GM21619 (cell line): ENCODE measurements around the gene CCNL2.
"Not testable (repeated sequence)": the region's sequence is repeated elsewhere in the genome, so short reads cannot be mapped to it uniquely, and the experiment has no call there.

ENCODE experiments used
- ATAC-seq: cut with Tn5 transposase; IDR thresholded peaks from one replicate; pipeline ENCODE4 v1.9.1; 2021; ENCODE audit not compliant: unreplicated experiment

CCNL2 gene

DNA sequence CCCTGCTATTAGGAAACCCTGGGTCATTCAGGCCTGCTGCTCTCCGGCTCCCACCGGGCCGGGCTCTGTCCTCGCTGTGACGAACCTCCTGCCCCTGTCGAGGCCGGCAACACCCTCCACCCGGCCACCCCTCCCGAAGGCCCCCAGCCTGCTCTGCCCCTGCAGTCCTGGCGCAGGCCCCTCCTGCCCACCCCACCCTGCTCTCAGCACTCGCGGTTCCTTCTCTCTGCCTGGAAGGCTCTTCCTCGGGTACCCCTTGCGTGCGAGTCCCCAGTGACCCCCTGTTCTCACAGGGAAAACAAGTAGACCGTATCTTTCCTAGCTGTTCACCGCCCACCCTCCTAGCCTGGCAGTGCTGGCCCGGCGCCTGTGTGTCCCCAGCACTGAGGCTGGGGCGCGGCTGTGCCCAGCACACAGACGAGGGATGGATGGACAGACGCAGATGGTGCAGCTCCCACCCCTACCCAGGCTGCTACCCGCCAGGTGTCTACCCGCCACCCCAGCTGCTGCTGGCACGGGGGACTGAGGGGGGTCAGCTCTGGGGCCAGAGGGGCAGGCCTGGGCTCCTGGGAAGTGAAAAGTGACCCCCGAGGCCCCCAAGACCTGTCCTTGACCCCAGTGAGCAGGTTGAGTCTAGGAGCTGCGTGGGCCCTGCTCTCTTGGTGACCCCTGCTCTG, 33.3 kb upstream of the CCNL2 start:
- no peak for ATAC-seq

DNA sequence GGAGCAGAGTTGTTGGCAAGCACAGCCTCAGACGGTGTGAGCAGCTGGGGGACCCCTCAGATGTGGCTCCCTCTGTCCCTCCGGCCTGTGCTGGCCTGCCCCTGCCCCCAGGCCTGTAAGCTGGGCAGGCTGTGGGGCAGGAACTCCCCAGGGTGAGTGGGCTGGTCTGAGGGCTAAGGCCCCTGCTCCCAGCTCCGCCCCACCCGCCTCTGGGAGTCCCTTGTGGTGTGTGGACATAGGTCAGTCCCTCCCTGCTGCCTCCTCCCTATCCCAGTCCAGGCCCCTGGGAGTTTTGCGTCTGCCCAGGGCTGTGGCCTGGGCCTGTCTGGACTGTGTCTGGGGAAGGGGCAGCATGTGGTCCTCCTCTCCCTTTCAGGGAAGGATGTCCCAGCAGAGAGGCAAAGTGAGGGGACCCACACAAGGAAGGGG, 32.7 kb upstream of the CCNL2 start:
- no peak for ATAC-seq

DNA sequence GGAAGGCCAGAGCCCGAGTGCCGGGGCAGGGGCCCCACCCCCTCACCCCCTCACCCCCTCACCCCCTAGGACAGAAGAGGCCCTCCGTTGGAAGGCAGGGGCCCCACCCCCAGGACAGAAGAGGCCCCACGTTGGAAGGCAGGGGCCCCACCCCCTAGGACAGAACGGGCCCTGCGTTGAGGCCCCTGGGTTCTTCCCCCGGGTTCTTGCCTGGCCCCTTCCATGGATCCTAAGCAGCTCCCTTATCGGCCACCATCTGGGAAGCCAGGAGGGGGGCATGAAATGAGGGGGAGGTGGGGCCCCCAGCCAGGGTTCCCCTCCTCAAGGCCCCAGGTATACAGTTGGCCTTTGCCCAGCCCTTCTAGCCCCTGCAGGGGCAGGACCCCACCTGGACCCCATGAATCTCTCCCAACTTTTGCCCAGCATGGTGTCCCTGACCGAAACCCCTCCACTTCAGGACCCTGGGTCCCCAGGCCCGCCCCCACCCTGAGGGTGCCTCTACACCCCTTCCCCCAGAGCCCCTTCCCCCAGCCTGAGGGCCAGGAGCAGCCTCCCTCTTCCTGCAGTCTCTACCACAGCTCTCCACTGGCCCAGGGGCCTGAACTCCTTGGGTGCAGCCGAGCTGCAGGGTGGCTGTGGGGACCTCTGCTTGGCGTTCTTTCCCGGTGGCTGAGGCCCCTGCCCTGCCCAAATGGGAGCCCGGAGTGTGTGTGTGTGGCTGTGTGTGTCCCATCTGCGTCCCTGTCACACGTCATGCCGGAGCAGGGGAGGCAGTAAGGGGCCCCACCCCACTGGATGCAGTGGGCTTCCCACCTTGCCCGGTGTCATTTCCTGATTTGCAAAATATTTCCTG, 32.1 kb upstream of the CCNL2 start:
- ATAC-seq, result no peak

DNA sequence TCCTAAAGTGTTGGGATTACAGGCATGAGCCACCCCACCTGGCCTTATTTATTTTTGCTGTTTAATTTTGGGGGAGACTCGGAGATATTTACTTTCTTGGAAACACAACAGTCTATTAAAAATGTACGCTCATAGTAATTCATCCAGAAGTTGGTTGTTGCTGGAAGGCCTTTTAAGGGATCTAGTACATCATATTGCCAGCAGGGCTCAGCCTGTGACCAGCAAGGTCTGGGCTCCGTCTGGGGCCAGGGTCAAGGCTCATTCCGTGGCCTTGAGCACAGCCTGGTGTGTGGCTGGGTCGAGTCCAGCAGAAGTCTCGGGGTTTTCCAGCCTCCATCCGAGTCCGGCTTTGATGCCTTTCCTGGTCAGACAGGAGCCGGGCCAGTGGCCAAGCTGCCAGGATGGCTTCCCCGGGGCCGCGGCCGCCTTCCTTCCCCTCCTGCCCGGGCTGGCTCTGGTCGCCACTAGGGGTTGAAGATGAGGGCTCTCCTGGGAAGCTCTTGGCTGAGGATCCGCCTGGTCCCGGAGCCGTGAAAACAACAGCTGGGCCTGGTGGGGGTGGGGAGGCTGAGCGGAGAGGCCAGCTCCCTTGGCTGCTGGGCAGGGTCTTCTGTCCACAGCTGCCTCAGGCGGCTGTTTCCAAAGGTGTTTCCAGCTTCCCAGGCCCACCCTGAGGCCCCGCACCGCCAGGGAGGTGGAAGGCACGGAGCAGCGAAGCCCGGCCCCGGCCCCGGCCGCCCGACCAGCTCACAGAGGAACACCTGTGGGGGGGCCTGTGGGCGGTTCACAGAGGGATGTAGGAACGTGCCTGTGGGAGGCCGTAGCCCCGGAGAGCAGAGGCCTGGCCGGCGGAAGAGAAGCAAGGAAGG, 31.2 kb upstream of the CCNL2 start:
- no peak for ATAC-seq

DNA sequence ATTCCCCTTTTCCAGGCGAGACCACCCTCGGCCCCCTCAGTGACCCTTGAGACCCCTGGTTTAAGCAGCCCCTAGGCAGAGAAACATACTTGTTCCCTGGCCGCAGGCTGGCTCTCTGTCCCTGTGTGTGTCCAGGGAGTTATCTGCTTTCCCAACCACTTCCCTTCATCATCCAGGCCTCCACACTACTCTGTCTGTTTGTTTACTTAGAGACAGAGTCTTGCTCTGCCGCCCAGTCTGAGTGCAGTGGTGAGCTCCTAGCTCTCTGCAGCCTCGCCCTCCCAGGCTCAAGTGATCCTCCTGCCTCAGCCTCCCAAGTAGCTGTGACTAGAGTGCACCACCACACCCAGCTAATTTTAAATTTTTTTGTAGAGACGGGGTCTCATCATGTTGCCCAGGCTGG, 30.5 kb upstream of the CCNL2 start:
- ATAC-seq, result no peak

DNA sequence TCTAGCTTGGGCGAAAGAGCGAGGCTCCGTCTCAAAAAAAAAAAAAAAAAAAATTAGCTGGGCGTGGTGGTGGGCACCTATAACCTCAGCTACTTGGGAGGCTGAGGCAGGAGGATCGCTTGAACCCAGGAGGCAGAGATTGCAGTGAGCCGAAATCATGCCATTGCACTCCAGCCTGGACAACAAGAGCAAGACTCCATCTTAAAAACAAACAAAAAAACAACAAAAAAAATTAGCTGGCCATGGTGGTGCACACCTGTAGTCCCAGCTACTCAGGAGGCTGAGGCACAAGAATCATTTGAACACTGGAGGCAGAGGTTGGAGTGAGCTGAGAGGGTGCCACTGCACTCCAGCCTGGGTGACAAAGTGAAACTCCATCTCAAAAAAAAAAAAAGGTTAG, 29.8 kb upstream of the CCNL2 start:
- not testable (repeated sequence) for ATAC-seq

DNA sequence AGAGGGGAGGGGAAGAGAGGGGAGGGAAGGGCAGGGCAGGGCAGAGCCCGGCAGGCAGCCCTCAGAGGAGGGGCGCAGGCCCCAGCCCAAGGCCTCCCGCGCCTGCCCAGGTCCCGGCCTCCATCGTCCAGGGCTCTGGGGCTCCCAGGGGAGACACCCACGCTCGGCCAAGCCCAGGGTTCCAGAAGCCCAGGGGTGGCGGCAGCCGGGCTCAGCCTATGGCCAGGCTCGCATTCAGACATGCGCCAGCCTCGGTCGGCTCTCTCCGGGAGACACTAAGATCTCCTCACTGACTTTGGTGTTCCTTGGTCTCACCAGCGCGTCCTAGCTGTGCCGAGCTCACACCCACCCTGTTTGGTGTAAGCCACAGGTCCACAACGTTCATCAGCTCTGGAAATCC, 29.0 kb upstream of the CCNL2 start:
- no peak for ATAC-seq

DNA sequence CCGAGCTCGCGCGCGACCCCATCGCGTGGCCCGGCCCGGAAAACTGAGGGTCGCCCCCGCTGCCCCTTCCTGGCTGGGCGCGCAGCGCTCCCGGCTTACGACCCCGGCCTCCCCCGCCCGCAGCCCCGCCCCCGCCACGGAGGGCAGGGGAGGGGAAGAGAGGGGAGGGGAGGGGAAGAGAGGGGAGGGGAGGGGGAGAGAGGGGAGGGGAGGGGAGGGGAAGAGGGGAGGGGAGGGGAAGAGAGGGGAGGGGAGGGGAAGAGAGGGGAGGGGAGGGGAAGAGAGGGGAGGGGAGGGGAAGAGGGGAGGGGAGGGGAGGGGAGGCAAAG, 28.6 kb upstream of the CCNL2 start:
- ATAC-seq, result no peak

DNA sequence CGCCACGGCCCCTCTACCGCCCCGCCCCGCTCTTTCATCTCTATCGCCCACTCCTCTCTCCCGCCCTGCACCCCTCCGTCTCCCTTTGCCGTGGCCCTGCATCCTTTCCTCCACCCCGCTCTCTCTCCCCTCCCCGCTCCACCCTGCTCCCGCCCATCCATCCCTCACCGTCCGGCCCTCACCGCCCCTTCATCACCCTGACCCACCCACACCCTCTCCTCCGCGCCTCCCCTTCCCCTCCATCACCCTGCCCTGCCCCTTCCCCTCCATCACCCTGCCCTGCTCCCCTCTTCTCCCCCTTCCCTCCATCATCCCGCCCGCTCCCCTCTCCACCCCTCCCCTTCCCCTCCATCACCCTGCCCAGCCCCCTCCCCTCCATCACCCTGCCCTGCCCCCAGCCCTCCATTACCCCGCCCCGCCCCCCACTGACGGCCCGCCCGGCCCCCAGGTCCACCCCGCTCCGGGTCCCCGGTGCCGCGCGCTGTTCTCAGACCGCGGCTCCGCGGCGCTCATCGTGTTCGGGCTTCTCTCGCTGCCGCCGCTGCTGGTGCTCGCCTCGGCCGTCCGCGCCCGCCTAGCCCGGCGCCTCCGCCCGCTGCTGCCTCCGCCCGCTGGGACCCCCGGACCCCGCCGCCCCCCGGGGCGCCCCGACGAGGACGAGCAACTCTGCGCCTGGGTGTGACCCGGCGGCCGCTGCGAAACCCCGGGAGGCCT, 28.1 kb upstream of the CCNL2 start:
- ATAC-seq, result no peak

DNA sequence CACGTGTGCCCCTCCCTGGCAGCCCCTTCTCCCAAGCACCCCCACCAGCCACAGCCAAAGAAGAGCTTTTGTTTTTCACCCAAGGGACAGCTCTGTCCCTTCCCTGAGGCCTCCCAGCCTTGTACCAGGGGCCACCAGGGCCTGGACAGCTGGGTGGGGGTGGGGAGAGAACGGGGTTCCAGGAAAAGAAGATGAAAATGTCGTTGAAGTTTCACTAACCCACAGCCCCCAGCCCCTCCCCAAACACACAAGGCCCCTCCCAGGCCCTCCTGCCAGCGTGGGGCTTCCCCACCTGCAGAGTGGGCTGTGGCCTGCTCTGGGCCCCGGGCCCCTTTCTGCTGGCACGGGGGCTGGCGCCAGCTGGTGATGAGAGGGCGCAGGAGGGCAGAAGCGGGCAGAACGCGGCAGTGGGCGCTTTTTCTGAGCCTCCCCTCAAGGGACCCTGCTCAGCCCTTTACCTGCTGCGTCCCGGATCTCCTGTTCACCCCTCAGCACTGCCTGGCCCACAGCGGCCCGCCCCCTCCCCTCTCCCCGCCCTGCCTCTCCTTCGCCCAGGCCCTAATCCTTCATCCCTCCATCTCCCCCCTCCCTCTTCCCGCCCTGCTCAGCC, 27.5 kb upstream of the CCNL2 start:
- no peak for ATAC-seq

DNA sequence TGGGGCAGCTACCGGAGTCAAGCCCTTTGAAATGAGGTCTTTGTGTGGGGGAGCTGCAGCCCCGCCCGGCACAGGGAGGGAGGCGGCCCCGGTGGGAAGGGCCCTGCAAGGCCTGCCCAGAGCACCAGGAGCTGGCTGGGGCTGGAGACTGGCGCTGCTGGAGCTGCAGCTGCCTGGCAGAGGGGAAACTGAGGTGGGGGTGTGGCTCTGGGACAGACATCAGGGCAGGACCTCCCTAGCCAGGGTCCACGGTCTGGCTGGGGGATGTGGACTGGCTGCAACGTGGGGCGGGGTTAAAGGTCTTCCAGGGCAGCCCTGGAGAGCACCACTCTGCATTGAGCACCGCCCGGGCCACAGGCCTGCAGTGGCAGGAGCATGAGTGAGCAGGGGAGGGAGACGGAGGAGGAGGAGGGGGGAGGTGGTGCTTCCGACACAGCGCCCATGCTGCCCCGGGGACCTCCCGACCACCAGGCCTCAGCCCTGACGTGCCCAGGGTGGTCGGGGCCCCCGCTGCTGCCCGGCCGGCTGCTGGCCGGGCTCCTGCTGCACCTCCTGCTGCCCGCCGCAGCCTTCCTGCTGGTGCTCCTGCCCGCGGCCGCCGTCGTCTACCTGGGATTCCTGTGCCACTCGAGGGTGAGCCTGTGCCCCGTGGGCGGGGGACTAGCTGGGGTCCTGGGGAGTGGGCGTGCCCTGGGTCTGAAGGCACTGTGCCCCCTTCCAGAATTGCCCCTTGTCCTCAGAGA, 26.8 kb upstream of the CCNL2 start:
- no peak for ATAC-seq

DNA sequence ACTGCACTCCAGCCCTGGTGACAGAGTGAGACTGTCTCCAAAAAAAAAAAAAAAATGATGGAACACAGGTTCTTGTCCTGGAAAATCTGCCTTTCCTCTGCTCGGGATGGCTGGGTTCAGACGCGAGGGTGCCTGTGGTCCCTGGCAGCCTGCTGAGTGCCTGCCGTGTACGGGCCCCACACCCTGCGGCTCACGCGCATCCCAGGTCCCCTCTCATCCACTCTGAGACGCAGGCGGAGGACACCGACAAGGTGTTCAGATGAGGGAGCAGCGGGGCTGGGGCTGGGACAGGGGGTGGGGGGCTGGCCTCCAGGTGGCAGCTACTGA, 26.3 kb upstream of the CCNL2 start:
- ATAC-seq, result no peak

DNA sequence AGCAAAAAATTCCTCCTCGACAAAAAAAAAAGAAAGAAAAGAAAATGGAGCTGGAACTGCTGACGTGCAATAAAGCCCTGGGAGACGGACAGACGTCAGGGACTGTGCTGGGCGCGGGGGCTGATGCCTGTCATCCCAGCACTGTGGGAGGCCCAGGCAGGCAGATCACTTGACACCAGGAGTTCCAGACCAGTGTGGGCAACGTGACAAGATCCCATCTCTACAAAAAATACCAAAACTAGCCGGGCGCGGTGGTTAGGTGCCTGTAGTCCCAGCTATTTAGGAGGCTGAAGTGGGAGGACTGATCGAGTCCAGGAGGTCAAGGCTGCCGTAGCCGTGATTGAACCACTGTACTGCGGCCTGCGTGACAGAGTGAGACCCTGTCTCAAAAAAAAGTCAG, 25.6 kb upstream of the CCNL2 start:
- ATAC-seq, result no peak

DNA sequence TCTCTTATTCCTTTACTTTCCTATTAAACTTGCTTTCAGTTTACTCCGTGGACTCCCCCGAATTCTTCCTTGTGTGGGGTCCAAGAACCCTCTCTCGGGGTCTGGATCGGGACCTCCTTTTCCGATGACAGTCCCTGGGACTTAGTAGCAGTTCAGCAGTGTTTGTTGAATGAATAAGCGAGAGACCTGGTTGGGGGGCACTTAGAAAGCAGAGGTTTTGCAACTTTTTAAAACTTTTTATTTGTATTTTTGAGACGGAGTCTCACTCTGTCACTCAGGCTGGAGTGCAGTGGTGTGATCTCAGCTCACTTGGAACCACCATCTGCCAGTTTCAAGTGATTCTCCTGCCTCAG, 24.1 kb upstream of the CCNL2 start:
- ATAC-seq, result no peak

DNA sequence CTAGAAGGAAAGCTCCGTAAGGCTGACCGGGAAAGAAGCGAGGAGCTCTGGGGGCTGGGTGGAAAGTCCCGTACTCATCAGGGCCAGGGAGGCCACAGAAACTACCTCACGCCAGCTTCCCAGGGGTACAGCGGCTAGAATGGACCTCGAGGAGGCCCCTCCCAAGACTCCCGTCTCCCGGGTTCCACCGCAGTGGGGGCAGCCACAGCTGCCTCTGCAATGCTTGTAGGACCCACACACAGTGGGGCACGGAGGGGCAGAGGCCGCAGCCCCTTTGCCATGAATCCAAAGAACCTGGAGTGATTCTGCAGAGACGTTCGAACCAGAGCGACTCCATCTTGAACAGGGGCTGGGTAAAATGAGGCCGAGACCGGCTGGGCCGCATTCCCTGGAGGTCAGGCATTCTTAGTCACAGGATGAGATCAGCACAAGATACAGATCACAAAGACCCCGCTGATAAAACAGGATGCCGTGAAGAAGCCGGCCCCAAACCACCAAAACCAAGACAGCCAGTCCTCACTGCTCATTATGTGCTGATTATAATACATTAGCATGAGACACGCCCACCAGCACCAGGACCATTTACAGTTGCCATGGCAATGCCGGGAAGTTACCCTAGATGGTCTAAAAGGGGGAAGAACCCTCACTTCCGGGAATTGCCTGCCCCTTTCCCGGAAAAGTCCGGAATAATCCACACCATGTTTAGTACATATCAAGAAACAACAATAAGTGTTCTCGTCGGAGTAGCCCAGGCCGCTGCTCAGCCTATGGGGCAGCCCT, 23.5 kb upstream of the CCNL2 start:
- no peak for ATAC-seq

DNA sequence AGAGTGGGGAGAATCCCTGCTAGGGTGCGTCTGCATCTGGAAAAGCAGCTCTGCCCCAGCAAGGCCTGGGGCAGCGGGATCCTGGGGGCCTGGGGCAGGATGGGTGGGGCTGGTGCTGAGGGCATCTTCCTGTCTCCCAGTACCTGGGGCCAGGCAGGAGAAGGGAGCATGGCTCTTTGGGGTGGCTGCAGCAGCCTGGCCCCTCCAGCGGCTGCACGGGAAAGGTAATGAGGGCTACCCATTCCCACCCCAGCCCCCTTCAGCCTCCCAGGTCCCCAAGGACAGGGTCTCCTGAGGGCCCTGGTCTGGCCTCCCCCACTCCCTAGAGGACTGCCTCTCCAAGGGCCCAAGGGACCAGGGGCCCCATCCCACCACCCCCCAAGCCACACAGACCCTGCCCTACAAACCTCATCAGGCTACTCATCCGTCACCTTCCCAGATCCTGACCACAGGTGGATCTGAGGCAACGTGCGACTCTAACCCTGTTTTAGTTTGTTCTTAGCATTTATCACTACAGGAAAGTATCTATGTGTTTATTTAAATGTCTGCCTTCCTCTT, 22.9 kb upstream of the CCNL2 start:
- no peak for ATAC-seq

DNA sequence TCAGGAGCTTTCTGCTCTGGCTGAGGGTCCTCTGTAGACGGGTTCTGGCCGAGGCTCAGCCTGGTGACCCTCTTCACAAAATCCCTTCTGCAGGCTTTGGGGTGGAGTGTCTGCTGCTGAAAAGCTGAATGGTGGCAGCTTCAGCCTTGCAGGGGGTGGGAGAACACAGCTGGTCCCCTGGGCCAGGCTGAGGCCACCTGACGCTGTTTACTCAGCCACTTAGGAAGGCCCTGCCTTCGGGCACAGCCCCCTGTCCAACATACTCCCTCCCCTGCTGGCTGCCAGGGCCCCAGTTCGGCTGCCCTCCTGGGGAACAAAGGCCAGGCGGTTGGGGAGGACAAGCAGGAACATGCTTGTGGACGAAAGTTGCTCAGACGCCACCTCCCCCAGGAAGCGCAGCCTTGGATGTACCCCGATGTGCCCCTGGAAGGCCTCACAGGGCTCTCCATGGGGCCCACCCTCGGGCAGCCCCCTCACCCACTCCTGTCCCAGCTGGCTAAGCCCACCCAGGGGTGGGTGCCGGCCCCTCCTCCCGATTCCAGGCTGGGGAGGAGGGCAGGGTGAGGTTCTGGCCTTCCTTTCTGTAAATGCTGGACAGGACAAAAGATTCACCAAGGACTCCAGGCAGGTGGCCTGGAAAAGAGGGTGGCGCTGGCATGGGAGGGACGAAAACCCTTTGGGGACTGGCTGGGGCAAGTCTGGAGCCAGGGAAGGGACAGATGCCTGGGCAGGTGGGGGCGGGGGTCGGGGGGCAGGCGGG, 22.2 kb upstream of the CCNL2 start, which contains the start of gene ANKRD65:
TSS of gene ANKRD65 (minus strand) at position 130 of the 760 bp plus-strand sequence. CDS start 271 bp downstream, outside the sequence.
- no peak for ATAC-seq

DNA sequence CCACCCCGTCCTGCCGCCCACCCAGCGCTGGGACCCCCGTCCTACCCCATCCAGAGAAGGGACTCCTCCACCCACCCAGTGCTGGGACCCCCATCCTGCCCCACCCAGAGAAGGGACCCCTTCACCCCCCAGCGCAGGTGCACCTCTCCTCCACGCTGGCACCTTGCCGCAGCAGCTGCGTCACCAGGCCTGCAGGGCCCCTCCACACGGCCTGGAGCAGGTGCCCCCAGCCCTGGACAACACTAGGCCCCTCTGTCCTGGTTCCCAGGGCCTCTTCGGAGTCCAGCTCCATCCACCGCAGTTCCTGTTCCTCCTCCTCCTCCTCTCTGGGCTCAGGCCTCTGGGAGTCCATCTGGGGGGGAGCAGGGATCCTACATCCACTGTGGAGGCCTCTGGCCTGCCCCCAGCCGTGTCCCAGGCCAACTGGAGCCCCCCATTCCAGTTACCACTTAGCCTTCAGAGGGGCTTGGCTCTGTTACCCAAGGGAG, 21.6 kb upstream of the CCNL2 start:
- no peak for ATAC-seq
